ENCODE results near the gene PDE7B. TPM values are rescaled to one million over a fixed set of nuclear protein-coding genes. Genes with fewer than 3 reads are reported as not detected.

Gene PDE7B
- total RNA-seq, 1 donor from 2014 or later: 16.0 TPM

DNA sequence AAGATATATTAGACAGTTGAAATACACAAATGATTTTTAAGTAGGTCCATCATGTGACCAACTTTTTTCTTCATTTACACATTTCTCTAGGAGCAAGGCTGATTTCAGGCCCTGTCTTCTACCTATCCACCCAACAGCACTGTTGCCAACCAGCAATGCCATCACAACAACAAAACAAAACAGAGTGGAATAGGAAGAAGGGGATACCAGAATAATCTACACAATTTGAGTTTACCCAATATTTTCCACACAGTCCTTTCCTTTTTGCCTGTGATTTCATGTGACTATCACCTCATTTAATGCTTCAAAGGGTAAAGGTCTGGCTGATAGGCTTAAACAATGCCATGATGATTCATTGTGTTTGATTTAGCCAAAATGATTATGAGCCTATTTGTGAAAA is 303.7 kb downstream of the PDE7B start:
- Mint-ChIP-seq H3K27ac (no peak overlapping the region), H3K4me3 (no peak overlapping the region), H3K4me1 (peaks cover under 1% of the 10 kb centered on the region), H3K27me3 (peaks cover 2% of the 10 kb centered on the region), H3K36me3 (ENCODE audit: low read depth) (peaks cover 55% of the 10 kb centered on the region), H3K9me3 (peaks cover 4% of the 10 kb centered on the region)
- no peak for DNase-seq
- intact Hi-C loops (cut with micrococcal nuclease): no loop called here

DNA sequence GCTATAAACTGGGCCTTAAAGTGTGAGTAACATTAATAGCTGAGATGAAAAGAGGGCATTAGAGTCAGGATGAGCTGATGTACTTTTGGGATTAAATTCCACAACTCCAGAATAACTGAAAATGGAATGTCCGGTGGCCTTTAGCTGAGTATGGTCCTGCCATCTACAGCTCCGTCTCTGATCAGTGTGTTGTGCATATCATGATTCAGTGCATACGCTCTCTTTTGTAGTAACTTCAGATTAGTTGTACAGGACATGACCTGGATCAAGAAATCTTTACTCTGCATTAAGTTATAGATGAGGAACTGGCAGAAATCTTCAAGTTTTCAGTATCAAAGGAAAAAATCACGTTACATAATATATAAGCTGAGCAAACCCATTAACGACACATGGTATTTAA is 306.2 kb downstream of the PDE7B start:
- Mint-ChIP-seq H3K27me3 (peaks cover 2% of the 10 kb centered on the region), H3K4me3 (no peak overlapping the region), H3K27ac (no peak overlapping the region), H3K36me3 (ENCODE audit: low read depth) (peaks cover 65% of the 10 kb centered on the region), H3K4me1 (peaks cover 5% of the 10 kb centered on the region), H3K9me3 (peaks cover 13% of the 10 kb centered on the region)
- intact Hi-C loops (cut with micrococcal nuclease): no loop called here
- no peak for DNase-seq

DNA sequence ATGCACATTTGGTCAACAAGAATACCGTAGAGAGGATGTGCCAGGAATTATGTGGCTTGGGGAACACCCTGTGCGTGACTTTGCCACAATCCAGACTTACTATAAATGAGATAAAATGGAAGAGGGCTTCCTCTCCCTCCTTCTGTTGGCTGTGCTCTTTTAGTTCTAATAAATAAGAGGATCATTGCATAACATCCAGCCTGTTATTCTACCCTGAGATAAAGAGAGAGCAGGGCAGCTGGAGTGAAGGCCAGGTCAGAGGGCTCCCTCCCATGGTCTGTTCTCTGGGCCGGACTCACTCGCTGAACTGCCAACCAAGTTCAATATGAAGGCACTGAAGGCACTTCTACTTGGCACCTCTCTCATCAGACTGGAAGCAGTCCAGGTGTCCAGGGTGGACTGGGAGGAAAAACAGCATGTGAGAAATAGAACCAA is 306.9 kb downstream of the PDE7B start:
- Mint-ChIP-seq H3K4me1 (peaks cover 5% of the 10 kb centered on the region), H3K4me3 (no peak overlapping the region), H3K9me3 (peaks cover 15% of the 10 kb centered on the region), H3K36me3 (ENCODE audit: low read depth) (peaks cover 69% of the 10 kb centered on the region), H3K27me3 (peaks cover 2% of the 10 kb centered on the region), H3K27ac (no peak overlapping the region)
- DNase-seq: no peak
- intact Hi-C loops (cut with micrococcal nuclease): no loop called here

DNA sequence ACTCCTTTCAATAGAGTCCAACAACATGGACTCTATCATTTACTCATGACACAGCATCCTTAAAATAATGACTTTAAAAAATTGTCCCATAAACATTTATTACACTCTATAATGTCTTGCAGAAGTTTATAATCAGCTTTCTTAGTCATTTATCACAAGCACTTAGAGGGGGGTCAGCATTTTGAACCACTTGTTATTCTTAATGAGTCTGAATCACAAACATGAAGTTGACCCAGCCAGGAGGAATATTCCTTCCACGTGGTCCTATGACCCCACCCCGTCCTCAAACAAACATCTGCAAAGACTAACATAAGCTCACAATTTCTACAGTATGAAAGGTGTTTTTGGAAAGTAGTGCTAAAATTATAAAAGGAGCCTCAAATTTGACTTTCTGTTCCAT is 307.5 kb downstream of the PDE7B start:
- no peak for DNase-seq
- intact Hi-C loops (cut with micrococcal nuclease): no loop called here
- Mint-ChIP-seq H3K27ac (no peak overlapping the region), H3K9me3 (peaks cover 20% of the 10 kb centered on the region), H3K4me3 (no peak overlapping the region), H3K36me3 (ENCODE audit: low read depth) (peaks cover 70% of the 10 kb centered on the region), H3K27me3 (peaks cover 2% of the 10 kb centered on the region), H3K4me1 (peaks cover 5% of the 10 kb centered on the region)

DNA sequence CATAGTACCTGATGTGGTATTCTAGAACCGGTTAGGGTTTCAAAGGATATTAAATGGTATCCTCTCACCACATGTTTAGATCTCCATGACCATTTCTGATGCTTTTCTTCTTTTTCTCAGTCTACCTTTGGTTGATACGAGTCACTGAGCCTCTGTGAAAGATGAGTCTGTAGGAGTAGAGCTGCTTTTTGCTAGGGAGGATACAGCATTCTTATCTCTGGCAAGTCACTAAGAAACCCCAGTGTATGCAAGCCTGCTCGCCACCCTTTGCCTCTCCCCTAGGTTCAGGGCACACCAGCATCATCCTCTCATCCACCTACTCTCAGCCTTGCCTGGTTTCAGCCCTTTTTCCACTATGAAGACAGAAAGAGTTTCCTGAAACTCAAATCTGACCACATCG is 308.7 kb downstream of the PDE7B start:
- H3K27me3 Mint-ChIP-seq: peaks cover 2% of the 10 kb centered on the region
- H3K4me3 Mint-ChIP-seq: no peak overlapping the region
- H3K4me1 Mint-ChIP-seq: peaks cover 5% of the 10 kb centered on the region
- peaks cover 68% of the 10 kb centered on the region for H3K36me3 Mint-ChIP-seq (ENCODE audit: low read depth)
- peaks cover 20% of the 10 kb centered on the region for H3K9me3 Mint-ChIP-seq
- no peak for DNase-seq
- H3K27ac Mint-ChIP-seq: peak overlapping the region; percentile 42
- intact Hi-C loops (cut with micrococcal nuclease): no loop called here

DNA sequence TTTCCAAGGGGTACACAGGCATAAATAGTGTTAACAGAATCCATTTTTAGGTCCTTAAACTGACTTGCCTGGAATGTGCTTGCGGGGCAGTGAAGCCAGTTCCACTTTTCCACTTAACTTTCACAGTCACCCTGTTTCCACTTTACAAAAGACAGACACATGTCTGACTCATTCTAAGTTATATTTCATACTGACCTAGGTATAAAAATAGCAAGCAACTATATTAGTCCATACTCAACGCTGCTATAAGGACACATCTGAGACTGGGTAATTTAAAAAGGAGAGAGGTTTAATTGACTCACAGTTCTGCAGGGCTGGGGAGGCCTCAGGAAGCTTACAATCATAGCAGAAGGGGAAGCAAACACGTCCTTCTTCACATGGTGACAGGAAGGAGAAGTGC is 310.4 kb downstream of the PDE7B start:
- H3K36me3 Mint-ChIP-seq (ENCODE audit: low read depth): peaks cover 69% of the 10 kb centered on the region
- H3K27me3 Mint-ChIP-seq: peaks cover 2% of the 10 kb centered on the region
- H3K4me1 Mint-ChIP-seq: peaks cover 5% of the 10 kb centered on the region
- no peak overlapping the region for H3K4me3 Mint-ChIP-seq
- H3K27ac Mint-ChIP-seq: no peak overlapping the region
- intact Hi-C loops (cut with micrococcal nuclease): no loop called here
- peaks cover 27% of the 10 kb centered on the region for H3K9me3 Mint-ChIP-seq
- no peak for DNase-seq

DNA sequence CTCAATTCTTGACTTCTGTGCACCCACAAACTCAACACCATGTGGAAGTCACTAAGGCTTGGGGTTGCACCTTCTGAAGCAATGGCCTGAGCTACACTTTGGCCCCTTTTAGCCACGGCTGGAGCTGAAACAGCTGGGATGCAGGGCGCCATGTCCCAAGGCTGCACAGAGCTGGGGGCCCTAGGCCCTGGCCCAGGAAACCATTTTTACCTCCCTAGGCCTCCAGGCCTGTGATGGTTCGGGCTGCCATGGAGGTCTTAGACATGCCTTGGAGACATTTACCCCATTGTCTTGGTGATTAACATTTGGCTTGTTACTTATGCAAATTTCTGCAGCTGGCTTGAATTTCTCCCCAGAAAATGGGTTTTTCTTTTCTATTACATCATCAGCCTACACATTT is 311.8 kb downstream of the PDE7B start:
- intact Hi-C loops (cut with micrococcal nuclease): no loop called here
- H3K4me1 Mint-ChIP-seq: peaks cover 5% of the 10 kb centered on the region
- peaks cover 67% of the 10 kb centered on the region for H3K36me3 Mint-ChIP-seq (ENCODE audit: low read depth)
- no peak overlapping the region for H3K4me3 Mint-ChIP-seq
- DNase-seq: no peak
- H3K27ac Mint-ChIP-seq: no peak overlapping the region
- peaks cover 36% of the 10 kb centered on the region for H3K9me3 Mint-ChIP-seq
- H3K27me3 Mint-ChIP-seq: peaks cover 2% of the 10 kb centered on the region

DNA sequence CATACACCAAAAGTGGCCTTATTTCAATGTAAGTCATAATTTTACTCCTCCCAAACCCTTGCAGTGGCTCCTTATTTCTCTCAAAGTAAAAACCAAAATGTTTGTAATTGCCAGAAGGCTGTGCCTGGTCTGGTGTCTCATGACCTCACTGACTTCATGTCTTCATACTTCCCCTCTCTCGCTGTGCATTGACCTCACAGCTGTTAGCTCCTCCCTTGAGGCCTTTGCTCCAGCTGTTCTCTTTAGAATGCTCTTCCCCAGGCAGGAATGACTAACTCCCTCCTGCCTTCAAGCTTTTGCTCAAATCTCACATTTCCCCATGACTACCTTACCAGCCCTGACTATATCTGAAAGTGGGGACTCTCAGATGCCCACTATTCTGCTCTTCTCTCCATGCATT is 315.3 kb downstream of the PDE7B start:
- no peaks in the 10 kb centered on the region for H3K4me1 Mint-ChIP-seq
- H3K4me3 Mint-ChIP-seq: no peak overlapping the region
- no peak overlapping the region for H3K27ac Mint-ChIP-seq
- DNase-seq: no peak
- intact Hi-C loops (cut with micrococcal nuclease): no loop called here
- H3K9me3 Mint-ChIP-seq: peaks cover 32% of the 10 kb centered on the region
- peaks cover 60% of the 10 kb centered on the region for H3K36me3 Mint-ChIP-seq (ENCODE audit: low read depth)
- H3K27me3 Mint-ChIP-seq: no peaks in the 10 kb centered on the region

DNA sequence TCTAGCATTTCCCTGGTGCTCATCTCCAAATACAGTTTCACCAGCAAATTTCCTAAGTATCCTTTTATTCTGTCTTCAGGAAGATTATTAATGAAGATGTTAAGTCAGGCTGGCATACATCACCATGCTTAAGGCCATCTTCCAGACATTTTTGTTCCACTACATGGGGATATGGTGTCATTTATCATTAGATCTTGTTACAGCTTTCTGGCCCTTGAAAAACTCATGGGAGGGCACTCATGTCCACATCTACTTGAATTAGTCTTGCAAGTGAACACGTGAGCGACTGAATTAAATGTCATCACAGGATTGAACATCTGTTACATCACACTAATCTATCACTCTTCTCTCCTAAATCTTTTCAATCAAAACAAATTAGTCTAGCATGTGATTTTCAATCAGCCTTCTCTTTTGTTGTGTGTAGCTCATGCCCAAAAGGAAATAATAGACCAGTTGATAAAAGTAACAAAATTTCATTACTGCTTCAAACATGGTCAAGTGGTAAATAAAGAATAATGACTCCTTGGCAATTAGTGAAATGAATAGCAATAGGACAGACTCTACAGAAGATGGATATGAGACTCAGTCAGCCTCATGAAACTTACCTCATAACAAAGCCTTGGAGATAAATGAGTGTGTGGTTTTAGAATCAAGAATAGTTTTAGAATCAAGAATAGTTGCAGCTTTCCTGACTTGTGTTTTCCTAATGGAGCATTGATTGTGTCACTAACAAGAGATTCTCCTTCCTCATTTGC is 318.1 kb downstream of the PDE7B start:
- Mint-ChIP-seq H3K4me1 (peaks cover 9% of the 10 kb centered on the region), H3K27ac (no peak overlapping the region), H3K9me3 (peaks cover 23% of the 10 kb centered on the region), H3K27me3 (no peaks in the 10 kb centered on the region), H3K36me3 (ENCODE audit: low read depth) (peaks cover 58% of the 10 kb centered on the region), H3K4me3 (no peak overlapping the region)
- no peak for DNase-seq
- intact Hi-C loops (cut with micrococcal nuclease): no loop called here

DNA sequence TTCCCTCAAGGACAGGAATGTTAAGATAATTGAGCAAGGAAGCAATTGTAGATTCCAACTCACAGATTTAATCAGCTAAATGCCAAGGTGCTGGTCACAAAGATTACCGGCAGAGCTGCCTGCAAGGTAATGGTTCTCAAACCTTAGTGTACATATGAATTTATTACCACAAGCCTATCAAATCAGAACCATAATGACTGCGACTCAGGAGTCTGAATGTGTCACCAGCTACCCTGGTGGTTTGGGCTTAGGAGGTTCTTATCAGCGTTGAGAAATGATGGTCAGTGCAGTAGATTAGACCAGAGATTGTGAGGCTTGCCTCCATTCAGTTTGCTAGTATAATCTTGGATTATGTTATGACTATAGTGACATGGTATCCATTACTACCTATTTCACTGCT is 319.7 kb downstream of the PDE7B start:
- no peak for DNase-seq
- Mint-ChIP-seq H3K4me1 (peaks cover 9% of the 10 kb centered on the region), H3K4me3 (no peak overlapping the region), H3K27ac (no peak overlapping the region), H3K27me3 (no peaks in the 10 kb centered on the region), H3K36me3 (ENCODE audit: low read depth) (peaks cover 49% of the 10 kb centered on the region), H3K9me3 (peaks cover 20% of the 10 kb centered on the region)
- intact Hi-C loops (cut with micrococcal nuclease): no loop called here

DNA sequence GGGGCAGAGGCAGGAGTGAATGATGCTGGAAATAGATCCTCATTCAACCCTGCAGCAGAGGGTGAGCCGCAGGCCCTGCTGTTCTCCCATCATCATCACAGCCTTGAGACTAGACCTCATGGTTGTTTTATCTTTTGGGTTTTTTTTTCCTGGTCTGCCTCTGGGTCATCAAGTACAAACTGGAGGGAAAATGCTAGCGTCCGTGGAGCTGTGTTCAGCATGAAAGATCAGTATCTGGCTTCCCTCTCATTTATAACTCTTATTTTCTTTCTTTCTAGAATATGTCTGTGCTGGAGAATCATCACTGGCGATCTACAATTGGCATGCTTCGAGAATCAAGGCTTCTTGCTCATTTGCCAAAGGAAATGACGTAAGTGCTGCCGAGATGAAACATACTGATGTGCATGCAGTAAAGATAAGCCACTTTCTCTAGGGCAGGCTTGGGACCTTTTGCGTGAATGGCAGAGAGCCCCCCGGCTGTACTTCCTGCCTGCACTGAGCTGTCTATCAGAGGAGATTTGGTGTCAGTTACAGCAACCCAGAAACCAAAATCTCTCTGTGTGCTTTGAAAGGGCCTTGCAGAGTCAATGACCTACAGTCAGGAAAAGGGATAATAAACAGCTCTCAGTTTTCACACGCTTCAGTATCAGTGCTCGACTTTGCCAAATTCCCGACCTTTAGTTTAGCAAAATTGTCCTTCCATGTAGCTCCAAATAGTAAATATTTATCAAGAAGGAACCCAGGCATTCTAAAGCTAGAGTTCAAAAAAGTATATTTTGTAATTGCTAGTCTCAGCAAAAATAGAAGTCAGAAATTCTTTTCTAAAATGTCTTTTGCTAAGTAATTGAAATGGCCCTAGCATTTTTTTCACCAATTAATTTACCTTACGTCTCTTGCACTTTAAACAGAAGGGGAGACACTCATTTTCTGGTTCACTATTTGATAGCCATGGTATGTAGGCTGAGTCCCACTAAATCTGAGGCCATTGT is 322.3 kb downstream of the PDE7B start:
- Mint-ChIP-seq H3K27ac (peak overlapping the region; percentile 58), H3K9me3 (peaks cover 11% of the 10 kb centered on the region), H3K4me1 (peaks cover 12% of the 10 kb centered on the region), H3K27me3 (no peaks in the 10 kb centered on the region), H3K36me3 (ENCODE audit: low read depth) (peaks cover 36% of the 10 kb centered on the region), H3K4me3 (peak overlapping the region; percentile 6)
- intact Hi-C loops (cut with micrococcal nuclease): no loop called here
- DNase-seq: peak; percentile 69

DNA sequence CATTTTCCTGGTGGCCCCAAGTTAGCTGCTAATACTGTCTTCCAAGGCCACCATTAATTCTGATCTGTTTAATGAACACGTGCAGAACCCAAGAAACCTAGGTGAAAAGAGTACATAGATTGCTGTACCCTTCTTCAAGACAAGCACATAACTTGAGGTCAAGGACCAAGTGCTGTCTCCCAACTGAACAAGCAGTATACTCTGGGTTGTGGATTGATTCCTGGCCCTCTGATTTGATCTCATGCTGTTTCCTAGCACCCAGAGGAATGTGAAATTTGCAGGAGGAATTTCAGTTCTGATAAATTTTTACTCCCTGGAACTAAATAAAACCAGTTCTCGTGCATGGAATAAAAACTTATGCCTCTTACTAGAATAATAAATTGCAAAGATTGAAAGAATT is 323.0 kb downstream of the PDE7B start:
- intact Hi-C loops (cut with micrococcal nuclease): no loop called here

DNA sequence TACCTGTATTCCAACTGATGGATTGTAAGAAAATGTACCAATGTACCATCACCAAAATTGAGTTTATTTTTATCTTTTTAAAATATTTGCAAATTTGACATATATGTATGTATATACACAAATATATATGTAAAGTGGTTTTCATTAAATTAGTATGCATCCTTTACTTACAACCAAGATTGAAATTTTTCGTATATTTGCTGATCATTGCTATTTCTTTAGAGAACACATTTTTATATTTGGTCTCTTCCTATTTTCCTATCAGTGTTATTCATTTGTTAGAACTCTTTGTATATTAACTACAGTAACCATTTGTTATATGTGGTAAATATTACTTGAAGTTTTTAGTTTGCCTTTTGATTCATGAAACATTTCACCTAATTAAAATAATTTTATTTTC is 324.4 kb downstream of the PDE7B start:
- peaks cover 14% of the 10 kb centered on the region for H3K4me1 Mint-ChIP-seq
- H3K27me3 Mint-ChIP-seq: no peaks in the 10 kb centered on the region
- intact Hi-C loops (cut with micrococcal nuclease): no loop called here
- DNase-seq: no peak
- H3K36me3 Mint-ChIP-seq (ENCODE audit: low read depth): peaks cover 42% of the 10 kb centered on the region
- no peak overlapping the region for H3K4me3 Mint-ChIP-seq
- no peak overlapping the region for H3K27ac Mint-ChIP-seq
- H3K9me3 Mint-ChIP-seq: peaks cover 15% of the 10 kb centered on the region

More for the DNA sequence above, 323.0 kb downstream of the PDE7B start:
- Mint-ChIP-seq H3K4me1 (peaks cover 14% of the 10 kb centered on the region), H3K27me3 (no peaks in the 10 kb centered on the region), H3K27ac (no peak overlapping the region), H3K9me3 (peaks cover 15% of the 10 kb centered on the region), H3K36me3 (ENCODE audit: low read depth) (peaks cover 40% of the 10 kb centered on the region), H3K4me3 (no peak overlapping the region)
- DNase-seq: no peak

DNA sequence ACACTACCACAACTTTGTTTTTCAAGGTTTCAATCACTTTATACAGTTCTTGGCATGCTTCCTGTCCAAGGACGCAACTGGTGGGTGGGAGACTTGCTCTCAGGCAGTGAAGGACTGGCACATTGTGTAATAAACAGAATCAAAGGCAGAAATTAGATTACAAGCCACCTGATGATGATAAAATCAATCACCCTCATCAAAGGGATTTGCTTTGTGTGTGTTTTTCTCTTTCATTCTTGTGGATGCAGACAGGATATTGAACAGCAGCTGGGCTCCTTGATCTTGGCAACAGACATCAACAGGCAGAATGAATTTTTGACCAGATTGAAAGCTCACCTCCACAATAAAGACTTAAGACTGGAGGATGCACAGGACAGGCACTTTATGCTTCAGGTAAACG is 327.2 kb downstream of the PDE7B start:
- H3K27me3 Mint-ChIP-seq: no peaks in the 10 kb centered on the region
- peaks cover 34% of the 10 kb centered on the region for H3K36me3 Mint-ChIP-seq (ENCODE audit: low read depth)
- DNase-seq: no peak
- H3K27ac Mint-ChIP-seq: no peak overlapping the region
- H3K4me3 Mint-ChIP-seq: no peak overlapping the region
- H3K9me3 Mint-ChIP-seq: peaks cover 10% of the 10 kb centered on the region
- intact Hi-C loops (cut with micrococcal nuclease): no loop called here
- H3K4me1 Mint-ChIP-seq: peaks cover 8% of the 10 kb centered on the region
